GM12892 (cell line): ENCODE data around the gene RNU1-2.
"Not testable (repeated sequence)": the region's sequence is repeated elsewhere in the genome, so short reads cannot be mapped to it uniquely, and the experiment has no call there.

Experiments
- POLR2A ChIP-seq: IDR thresholded peaks from 2 replicates; pipeline ENCODE4 v1.6.1; 2011; ENCODE audit warnings: low read depth, low read length, control low read depth
- POLR2AphosphoS5 ChIP-seq: IDR thresholded peaks from 2 replicates; pipeline ENCODE4 v1.6.1; 2011; ENCODE audit warnings: low read depth, low read length, control low read depth
- TAF1 ChIP-seq: IDR thresholded peaks from 2 replicates; pipeline ENCODE4 v1.6.1; 2011; ENCODE audit warnings: low read depth, mild to moderate bottlenecking, control low read depth, low read length, borderline replicate concordance

- not testable (repeated sequence) for TF ChIP-seq POLR2A, POLR2AphosphoS5, TAF1
Measured at GRCh38 chr1:16929146-16930041, 33.6 kb downstream of the RNU1-2 start.
